ENCODE results near the gene CAPN7.
"Not testable (repeated sequence)": the region's sequence is repeated elsewhere in the genome, so short reads cannot be mapped to it uniquely, and the experiment has no call there.

CAPN7 gene
- 46.3 to 152 (median 55.0) reads per million in 9 experiments for total RNA-seq

DNA sequence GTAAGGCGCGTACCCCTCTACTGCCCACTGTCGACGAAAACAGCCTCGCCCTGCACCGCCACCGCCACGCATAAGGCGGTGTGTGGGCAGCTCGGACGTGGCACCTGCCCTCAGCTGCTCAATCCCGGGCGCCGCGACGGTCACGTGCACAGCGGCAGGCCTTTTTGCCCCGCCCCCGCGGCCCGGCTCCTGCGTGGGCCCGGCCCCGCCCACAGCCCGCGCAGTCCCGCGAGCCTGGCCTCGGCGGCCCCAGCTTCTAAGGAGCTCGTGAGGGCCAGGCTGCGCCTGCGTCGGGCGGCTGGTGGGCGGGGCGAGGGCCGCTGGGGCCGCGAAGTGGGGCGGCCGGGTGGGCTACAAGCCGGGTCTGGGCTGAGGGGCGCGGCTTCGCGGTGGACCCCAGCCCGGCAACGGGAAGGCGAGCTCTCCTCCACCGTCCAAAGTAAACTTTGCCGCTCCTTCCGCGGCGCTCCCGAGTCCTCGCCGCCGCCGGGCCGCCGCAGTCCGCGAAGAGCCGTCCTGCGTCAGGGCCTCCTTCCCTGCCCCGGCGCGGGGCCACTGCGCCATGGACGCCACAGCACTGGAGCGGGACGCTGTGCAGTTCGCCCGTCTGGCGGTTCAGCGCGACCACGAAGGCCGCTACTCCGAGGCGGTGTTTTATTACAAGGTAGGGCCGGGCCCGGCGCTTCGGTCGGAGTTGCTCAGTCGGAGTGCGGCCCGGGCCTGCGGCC is at the start of gene CAPN7:
Gene CAPN7 (plus strand): TSS at position 313 of the 728 bp plus-strand sequence. CDS start 250 bp downstream, at position 563.
- H3K4me1 Mint-ChIP-seq (ENCODE audit: low read depth in 2 of 2): peaks cover 25 to 32% of the 10 kb centered on the region in 2 donors
- H3K27me3 Mint-ChIP-seq: no peaks in the 10 kb centered on the region
- no peaks in the 10 kb centered on the region for H3K9me3 Mint-ChIP-seq
- ATAC-seq (replicated peaks) (peak; percentile 85), DNase-seq (peak; percentile 92 to 96 (median 94))
- H3K36me3 Mint-ChIP-seq (ENCODE audit: insufficient read depth): peaks cover 26% of the 10 kb centered on the region
- peak within 1 kb of the TSS; percentile 81 to 92 for H3K27ac Mint-ChIP-seq
- peak within 1 kb of the TSS; percentile 84 to 89 for H3K4me3 Mint-ChIP-seq

DNA sequence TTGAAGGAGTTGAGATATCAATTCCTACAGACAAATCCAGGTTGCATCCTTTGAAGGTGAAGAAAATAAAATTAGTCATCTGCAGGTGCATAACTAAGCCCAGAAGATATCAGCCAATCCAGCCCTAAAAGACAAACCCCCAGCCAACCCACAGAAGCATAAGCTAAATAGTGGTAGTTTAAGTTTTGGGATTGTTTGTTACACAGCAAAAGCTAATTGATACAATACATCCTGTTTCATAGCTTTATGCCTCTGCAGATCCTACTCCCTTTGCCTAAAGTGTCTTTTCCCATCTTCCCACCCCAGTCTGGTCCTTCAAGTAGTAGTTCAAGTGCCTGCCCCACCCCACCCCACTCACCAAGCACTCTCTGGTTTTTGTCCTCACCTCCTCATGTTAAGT is 48.6 kb upstream of the CAPN7 start:
- Mint-ChIP-seq H3K27me3 (peaks cover 45 to 49% of the 10 kb centered on the region in 2 donors), H3K36me3 (ENCODE audit: insufficient read depth) (no peaks in the 10 kb centered on the region), H3K9me3 (no peaks in the 10 kb centered on the region), H3K4me3 (no peak overlapping the region), H3K4me1 (ENCODE audit: low read depth in 2 of 2) (no peaks in the 10 kb centered on the region), H3K27ac (no peak overlapping the region)
- DNase-seq: no peak
- ATAC-seq (replicated peaks): no peak

DNA sequence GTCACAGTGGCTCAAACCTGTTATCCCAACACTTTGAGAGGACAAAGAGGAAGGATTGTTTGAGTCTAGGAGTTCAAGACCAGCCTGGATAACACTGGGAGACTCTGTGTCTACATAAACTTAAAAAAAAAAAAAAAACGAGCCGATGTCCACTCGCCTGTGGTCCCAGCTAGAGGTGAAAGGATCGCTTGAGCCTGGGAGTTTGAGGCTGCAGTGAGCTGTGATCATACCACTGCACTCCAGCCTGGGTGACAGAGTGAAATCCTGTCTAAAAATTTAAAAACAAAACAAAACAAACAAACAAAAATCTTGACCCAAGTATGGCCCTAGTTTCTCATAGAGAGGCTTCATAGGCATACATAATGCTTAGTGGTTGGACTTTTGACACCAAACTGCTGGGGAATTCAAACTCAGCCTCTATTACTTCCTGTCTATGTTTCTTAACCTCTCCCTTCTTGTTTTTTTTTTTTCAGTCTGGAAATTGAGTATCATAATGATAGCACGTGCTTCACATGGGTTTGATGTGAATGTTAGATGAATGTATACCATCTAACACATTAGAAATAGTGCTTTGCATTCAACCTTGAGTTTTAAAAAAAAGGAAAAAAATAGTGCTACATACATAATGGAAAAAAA is 46.4 kb upstream of the CAPN7 start:
- Mint-ChIP-seq H3K9me3 (no peaks in the 10 kb centered on the region), H3K27me3 (peaks cover 32 to 34% of the 10 kb centered on the region in 2 donors), H3K4me1 (ENCODE audit: low read depth in 2 of 2) (no peaks in the 10 kb centered on the region), H3K27ac (no peak overlapping the region), H3K36me3 (ENCODE audit: insufficient read depth) (no peaks in the 10 kb centered on the region), H3K4me3 (no peak overlapping the region)
- peak; percentile 58 for ATAC-seq (replicated peaks)
- no peak for DNase-seq

DNA sequence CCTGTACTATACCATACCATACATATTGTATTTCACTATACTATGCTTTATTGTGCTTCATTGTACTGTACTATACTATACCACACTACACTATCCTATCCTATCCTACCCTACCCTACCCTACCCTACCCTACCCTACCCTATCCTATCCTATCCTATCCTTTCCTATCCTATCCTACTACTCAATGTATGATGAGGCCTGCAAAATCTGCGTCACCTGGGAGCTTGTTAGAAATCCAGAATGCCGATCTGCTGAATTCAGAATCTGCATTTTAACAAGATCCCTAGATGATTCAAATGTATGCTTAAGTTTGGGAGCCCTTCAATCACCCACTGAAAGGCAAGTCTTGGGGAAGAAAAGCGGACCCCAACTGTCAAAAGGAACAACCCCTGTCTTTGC is 45.4 kb upstream of the CAPN7 start:
- Mint-ChIP-seq H3K4me1 (ENCODE audit: low read depth in 2 of 2) (no peaks in the 10 kb centered on the region), H3K27me3 (peaks cover 21 to 23% of the 10 kb centered on the region in 2 donors), H3K4me3 (no peak overlapping the region), H3K27ac (no peak overlapping the region), H3K36me3 (ENCODE audit: insufficient read depth) (no peaks in the 10 kb centered on the region), H3K9me3 (no peaks in the 10 kb centered on the region)
- DNase-seq: no peak
- no peak for ATAC-seq (replicated peaks)

DNA sequence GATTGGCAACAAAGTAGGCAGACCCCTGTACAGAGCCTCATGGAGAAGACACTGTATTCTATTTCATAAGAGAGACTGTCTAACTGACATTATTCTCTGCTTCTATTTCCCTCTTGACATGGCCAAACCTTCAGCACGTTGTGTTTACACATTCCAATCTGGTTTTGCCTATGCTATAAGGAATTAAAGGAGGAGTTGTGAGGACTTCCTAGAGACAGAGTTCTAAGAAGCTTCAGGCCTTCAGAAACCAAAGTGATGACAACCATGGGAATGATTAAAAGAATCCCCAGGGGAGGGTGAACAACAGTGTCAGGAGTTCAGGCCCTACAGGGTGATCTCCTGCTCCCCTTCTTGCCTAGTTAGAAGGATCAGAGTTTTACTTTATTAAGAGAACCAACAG is 44.9 kb upstream of the CAPN7 start:
- Mint-ChIP-seq H3K4me3 (no peak overlapping the region), H3K27me3 (peaks cover 17 to 19% of the 10 kb centered on the region in 2 donors), H3K27ac (no peak overlapping the region), H3K9me3 (no peaks in the 10 kb centered on the region), H3K4me1 (ENCODE audit: low read depth in 2 of 2) (no peaks in the 10 kb centered on the region), H3K36me3 (ENCODE audit: insufficient read depth) (no peaks in the 10 kb centered on the region)
- DNase-seq: no peak
- ATAC-seq (replicated peaks): no peak

DNA sequence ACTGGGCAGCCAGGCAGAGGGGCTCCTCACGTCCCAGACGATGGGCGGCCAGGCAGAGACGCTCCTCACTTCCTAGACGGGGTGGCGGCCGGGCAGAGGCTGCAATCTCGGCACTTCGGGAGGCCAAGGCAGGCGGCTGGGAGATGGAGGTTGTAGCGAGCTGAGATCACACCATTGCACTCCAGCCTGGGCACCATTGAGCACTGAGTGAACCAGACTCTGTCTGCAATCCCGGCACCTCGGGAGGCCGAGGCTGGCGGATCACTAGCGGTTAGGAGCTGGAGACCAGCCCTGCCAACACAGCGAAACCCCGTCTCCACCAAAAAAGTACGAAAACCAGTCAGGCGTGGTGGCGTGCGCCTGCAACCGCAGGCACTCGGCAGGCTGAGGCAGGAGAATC is 42.4 kb upstream of the CAPN7 start:
- not testable (repeated sequence) for H3K27me3 Mint-ChIP-seq; ATAC-seq (replicated peaks)

DNA sequence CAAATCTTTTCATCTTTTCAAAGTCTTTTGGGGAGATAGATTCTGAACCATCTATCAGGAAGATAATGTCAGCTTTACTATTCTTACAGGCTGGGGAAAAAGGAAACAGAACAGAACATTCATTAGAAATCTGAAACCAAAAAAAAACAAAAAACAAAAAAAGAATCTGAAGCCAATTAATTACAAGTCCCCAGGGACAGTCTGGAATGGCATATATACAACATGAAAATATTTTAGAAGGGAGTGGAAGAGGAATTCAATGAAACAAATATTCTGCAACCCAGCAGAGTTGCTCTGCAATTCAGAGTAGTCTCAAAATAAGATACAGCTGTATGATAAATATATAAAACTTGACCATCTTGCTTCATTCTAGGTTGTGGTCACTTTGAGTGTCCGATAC is 41.7 kb upstream of the CAPN7 start:
- H3K36me3 Mint-ChIP-seq (ENCODE audit: insufficient read depth): no peaks in the 10 kb centered on the region

More for the DNA sequence above, 42.4 kb upstream of the CAPN7 start:
- H3K27ac Mint-ChIP-seq; DNase-seq; H3K4me1 Mint-ChIP-seq (ENCODE audit: low read depth in 2 of 2); H3K36me3 Mint-ChIP-seq (ENCODE audit: insufficient read depth); H3K4me3 Mint-ChIP-seq; H3K9me3 Mint-ChIP-seq: not testable (repeated sequence)

DNA sequence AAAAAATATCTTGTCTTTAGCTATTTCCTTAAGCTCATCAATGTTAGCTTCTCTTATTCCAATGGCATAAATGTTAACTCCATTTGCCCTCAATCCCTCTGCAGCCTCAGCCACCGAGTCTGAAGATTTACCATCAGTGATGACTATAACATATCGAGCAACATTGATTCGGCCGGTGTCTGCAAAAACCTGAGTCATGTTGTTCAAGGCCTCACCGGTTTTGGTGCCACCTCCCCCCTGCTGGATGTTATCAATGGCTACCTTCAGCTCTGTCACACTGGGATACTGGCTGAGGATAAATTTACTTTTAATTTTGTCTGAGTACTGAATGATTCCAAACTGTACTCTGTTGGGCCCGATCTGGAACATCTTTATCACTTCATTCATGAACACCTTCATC is 41.0 kb upstream of the CAPN7 start:
- no peaks in the 10 kb centered on the region for H3K9me3 Mint-ChIP-seq
- no peaks in the 10 kb centered on the region for H3K36me3 Mint-ChIP-seq (ENCODE audit: insufficient read depth)
- no peak overlapping the region for H3K27ac Mint-ChIP-seq
- no peaks in the 10 kb centered on the region for H3K4me1 Mint-ChIP-seq (ENCODE audit: low read depth in 2 of 2)
- ATAC-seq (replicated peaks) (no peak), DNase-seq (no peak)
- H3K4me3 Mint-ChIP-seq: no peak overlapping the region
- H3K27me3 Mint-ChIP-seq: no peaks in the 10 kb centered on the region

More for the DNA sequence above, 41.7 kb upstream of the CAPN7 start:
- H3K4me3 Mint-ChIP-seq: no peak overlapping the region
- ATAC-seq (replicated peaks) (no peak), DNase-seq (no peak)
- no peaks in the 10 kb centered on the region for H3K9me3 Mint-ChIP-seq
- no peak overlapping the region for H3K27ac Mint-ChIP-seq
- no peaks in the 10 kb centered on the region for H3K4me1 Mint-ChIP-seq (ENCODE audit: low read depth in 2 of 2)
- H3K27me3 Mint-ChIP-seq: no peaks in the 10 kb centered on the region

DNA sequence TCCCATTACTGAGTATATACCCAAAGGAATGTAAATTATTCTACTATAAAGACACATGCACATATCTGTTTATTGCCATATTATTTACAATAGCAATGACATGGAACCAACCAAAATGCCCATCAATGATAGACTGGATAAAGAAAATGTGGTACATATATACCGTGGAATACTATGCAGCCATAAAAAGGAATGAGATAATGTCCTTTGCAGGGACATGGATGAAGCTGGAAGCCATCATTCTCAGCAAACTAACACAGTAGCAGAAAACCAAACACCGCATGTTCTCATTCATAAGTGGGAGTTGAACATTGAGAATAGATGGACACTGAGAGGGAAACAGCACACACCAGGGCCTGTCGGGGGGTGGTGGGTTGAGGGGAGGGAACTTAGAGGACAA is 39.7 kb upstream of the CAPN7 start:
- H3K9me3 Mint-ChIP-seq; H3K27ac Mint-ChIP-seq; H3K4me3 Mint-ChIP-seq; H3K4me1 Mint-ChIP-seq (ENCODE audit: low read depth in 2 of 2); H3K36me3 Mint-ChIP-seq (ENCODE audit: insufficient read depth); DNase-seq; H3K27me3 Mint-ChIP-seq; ATAC-seq (replicated peaks): not testable (repeated sequence)

DNA sequence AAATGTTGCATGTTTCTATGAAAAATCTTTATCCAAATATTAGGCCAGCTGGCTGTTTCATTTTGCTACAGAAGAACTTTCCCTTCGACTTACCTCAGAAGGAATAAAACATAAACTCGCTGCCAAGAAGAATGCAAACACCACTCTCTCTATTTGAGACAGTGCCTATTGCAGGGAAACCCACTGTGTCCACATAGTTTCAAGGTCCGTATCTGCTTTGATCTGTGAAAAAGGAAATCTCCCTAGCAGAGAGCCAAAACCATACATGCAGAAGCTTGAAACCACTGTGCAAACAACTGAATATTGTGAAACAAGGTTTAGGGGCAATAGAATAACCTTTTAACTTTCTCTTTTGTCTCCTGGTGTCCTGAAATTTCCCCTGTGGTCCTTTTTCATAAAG is 35.0 kb upstream of the CAPN7 start:
- H3K4me1 Mint-ChIP-seq (ENCODE audit: low read depth in 2 of 2): peaks cover 0 to 2% of the 10 kb centered on the region in 2 donors
- no peak overlapping the region for H3K27ac Mint-ChIP-seq
- no peak for ATAC-seq (replicated peaks)

DNA sequence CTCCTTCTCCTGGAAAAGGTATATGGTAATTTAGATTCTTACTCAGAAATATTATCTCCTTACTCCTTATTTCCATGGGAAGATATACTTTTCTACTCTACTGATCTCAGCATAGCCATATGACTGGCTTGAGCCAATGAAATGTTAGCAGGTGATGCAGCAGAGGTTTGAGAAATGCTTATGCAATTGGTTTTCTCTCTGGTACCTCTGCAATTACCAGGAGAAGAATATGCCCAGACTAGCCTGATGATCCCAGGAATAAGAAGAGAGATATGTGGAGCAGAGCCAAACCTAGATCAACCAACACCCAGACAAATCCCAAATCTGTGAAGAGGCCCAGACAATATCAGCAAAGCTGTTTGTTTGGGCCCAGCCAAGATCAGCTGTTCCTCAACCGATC is 33.2 kb upstream of the CAPN7 start:
- Mint-ChIP-seq H3K4me1 (ENCODE audit: low read depth in 2 of 2) (peaks cover 0 to 2% of the 10 kb centered on the region in 2 donors), H3K36me3 (ENCODE audit: insufficient read depth) (no peaks in the 10 kb centered on the region), H3K27me3 (peaks cover 35 to 38% of the 10 kb centered on the region in 2 donors), H3K27ac (no peak overlapping the region), H3K4me3 (no peak overlapping the region), H3K9me3 (no peaks in the 10 kb centered on the region)
- DNase-seq (no peak), ATAC-seq (replicated peaks) (no peak)

More for the DNA sequence above, 35.0 kb upstream of the CAPN7 start:
- no peak overlapping the region for H3K4me3 Mint-ChIP-seq
- H3K9me3 Mint-ChIP-seq: no peaks in the 10 kb centered on the region
- DNase-seq: no peak
- H3K36me3 Mint-ChIP-seq (ENCODE audit: insufficient read depth): no peaks in the 10 kb centered on the region
- H3K27me3 Mint-ChIP-seq: peaks cover 29 to 34% of the 10 kb centered on the region in 2 donors

DNA sequence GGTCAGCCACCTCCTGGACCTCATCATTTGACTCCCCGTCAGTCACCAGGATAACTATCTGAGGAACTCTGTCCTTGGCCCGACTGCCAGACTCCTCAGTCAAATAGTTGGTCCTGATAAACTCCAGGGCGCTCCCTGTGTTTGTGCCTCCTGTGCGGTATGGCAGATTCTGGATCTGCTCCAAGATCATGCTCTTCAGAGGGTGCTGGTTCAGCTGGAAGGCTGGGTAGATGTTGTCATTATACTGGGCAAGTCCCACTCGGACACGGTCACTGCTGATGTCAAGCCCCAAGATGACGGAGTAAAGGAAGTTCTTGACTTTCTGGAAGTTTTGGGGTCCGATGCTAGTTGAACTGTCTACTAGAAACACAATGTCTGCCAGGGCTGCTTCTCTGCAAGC is 31.1 kb upstream of the CAPN7 start:
- H3K4me1 Mint-ChIP-seq (ENCODE audit: low read depth in 2 of 2): peaks cover 0 to 2% of the 10 kb centered on the region in 2 donors
- no peak overlapping the region for H3K27ac Mint-ChIP-seq
- H3K36me3 Mint-ChIP-seq (ENCODE audit: insufficient read depth): no peaks in the 10 kb centered on the region
- DNase-seq: no peak
- no peaks in the 10 kb centered on the region for H3K9me3 Mint-ChIP-seq
- no peak for ATAC-seq (replicated peaks)
- H3K27me3 Mint-ChIP-seq: peaks cover 53 to 54% of the 10 kb centered on the region in 2 donors
- no peak overlapping the region for H3K4me3 Mint-ChIP-seq

DNA sequence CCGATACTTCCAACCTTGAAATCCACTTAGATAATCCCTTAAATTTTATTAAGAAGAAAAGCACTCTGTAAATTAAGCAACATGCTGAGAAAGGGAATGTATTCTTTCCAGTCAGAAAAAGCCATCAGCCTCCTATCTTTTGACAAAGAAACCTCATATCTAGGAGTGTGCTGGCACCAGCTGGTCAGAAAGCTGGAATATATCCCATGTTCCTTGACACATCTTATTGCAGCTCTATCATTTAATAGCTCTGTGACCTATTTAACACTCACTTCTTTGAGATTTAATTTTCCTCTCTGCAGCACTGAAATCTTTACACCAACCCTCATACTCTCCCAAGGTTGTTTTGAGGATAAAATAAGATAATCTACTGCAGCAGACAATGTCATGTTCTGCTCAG is 30.4 kb upstream of the CAPN7 start:
- no peak for DNase-seq
- H3K4me1 Mint-ChIP-seq (ENCODE audit: low read depth in 2 of 2): peaks cover 0 to 2% of the 10 kb centered on the region in 2 donors
- H3K36me3 Mint-ChIP-seq (ENCODE audit: insufficient read depth): no peaks in the 10 kb centered on the region
- ATAC-seq (replicated peaks): no peak
- H3K27me3 Mint-ChIP-seq: peaks cover 53 to 57% of the 10 kb centered on the region in 2 donors
- H3K9me3 Mint-ChIP-seq: no peaks in the 10 kb centered on the region
- no peak overlapping the region for H3K4me3 Mint-ChIP-seq
- no peak overlapping the region for H3K27ac Mint-ChIP-seq

DNA sequence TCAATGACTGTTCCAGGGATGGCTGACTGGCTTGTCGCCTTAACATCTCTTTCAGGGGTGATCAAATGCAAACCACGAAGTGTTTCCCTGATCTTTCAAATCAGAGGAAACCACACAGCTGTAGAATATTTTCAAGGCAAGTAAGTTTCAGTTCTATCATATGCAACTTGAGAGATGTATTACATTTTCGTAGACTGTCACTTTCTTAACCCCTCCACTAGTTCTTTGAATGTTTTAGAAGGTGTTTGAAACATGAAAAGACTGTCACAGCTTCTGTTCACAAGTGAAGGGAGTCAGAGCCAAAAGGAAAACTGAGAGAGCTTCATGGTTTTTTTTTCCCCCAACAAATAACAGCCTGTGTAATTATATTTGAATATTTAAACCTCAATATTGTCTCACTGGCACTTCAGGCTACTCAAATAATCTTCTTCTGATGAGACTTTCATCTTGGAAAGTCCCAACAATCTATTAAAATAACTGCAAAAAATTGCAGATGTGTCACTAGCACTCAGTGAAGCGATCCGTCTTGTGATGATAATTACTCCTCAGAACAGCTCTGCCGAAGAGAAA is 25.9 kb upstream of the CAPN7 start:
- Mint-ChIP-seq H3K27ac (no peak overlapping the region), H3K36me3 (ENCODE audit: insufficient read depth) (no peaks in the 10 kb centered on the region), H3K4me3 (no peak overlapping the region), H3K27me3 (peaks cover 44 to 53% of the 10 kb centered on the region in 2 donors), H3K4me1 (ENCODE audit: low read depth in 2 of 2) (no peaks in the 10 kb centered on the region), H3K9me3 (no peaks in the 10 kb centered on the region)
- ATAC-seq (replicated peaks) (no peak), DNase-seq (no peak)

Data from effector memory CD8-positive, alpha-beta T cell (primary cell).